IPS-NIHi7 (cell line): ENCODE data around the gene ZFP36L1.

Experiments
- DNase-seq: peaks from one replicate; pipeline ENCODE4 v3.0.0; 2012; ENCODE audit warnings: mixed read lengths; ENCODE audit errors: extremely low spot score

The ZFP36L1 gene, protein sequence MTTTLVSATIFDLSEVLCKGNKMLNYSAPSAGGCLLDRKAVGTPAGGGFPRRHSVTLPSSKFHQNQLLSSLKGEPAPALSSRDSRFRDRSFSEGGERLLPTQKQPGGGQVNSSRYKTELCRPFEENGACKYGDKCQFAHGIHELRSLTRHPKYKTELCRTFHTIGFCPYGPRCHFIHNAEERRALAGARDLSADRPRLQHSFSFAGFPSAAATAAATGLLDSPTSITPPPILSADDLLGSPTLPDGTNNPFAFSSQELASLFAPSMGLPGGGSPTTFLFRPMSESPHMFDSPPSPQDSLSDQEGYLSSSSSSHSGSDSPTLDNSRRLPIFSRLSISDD

GRCh38 chr14:68792979-68793733 lies at the start of gene ZFP36L1:
Gene ZFP36L1 (minus strand): TSS chr14:68793067. CDS start chr14:68792938, 129 bp downstream.
- peak; percentile 77 for DNase-seq

- DNase-seq: no peak
Observed at GRCh38 chr14:68842298-68842697, 49.4 kb upstream of the ZFP36L1 start.

- DNase-seq: no peak
Observed at GRCh38 chr14:68841016-68841809, 48.3 kb upstream of the ZFP36L1 start.

GRCh38 chr14:68840454-68840853 lies 47.6 kb upstream of the ZFP36L1 start:
- DNase-seq: no peak

DNA sequence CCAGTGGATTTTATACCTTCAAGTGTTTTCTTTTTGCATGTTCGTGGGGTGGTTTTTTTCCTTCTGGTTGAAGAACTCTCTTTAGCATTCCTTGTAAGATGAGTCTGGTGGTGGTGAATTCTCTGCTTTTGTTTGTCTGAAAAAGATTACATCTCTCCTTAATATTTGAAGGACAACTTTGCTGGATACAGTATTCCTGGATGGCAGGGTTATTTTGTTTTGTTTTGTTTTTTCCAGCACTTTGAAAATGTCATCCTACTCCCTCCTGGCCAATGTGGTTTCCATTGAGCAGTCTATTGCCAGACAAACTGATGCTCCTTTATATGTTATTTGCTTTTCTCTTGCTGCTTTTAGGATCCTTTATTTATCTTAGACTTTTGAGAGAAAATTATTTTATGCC lies 43.2 kb upstream of the ZFP36L1 start:
- no peak for DNase-seq

DNA sequence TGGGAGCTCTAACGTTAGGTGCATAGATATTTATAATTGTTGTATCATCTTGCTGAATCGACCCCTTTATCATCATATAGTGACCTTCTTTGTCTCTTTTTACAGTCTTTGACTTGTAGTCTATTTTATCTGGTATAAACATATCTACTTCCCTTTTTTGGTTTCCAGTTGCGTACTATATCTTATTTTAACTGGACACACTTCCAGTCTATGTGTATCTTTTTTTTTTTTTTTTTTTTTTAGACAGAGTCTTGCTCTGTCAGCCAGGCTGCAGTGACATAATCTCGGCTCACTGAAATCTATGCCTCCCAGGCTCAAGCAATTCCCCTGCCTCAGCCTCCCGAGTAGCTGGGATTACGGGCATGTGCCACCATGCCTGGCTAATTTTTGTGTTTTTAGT lies 41.9 kb upstream of the ZFP36L1 start:
- DNase-seq: no peak

GRCh38 chr14:68828698-68829097 lies 35.8 kb upstream of the ZFP36L1 start:
- DNase-seq: no peak

DNA sequence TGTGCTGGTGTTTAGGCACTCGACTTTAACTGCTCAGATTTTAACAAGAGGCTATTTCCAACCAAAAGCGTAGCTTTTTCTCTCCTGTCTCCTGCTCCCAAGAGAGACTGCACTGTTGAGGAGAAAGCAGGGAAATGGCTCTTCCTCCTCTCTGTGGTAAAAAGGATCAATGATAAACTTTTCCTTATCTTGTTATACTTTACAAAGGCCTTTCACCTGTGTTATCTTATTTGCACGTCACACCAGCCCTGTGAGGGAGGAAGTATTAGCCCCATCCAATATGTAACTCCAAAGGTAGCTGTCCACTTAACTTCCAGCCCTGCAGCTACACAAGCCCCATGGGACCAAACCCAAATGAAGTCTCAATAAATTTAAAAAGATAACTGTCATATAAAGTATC lies 32.9 kb upstream of the ZFP36L1 start:
- no peak for DNase-seq

- peak; percentile 93 for DNase-seq
Observed at GRCh38 chr14:68824517-68825347, 31.9 kb upstream of the ZFP36L1 start.

DNA sequence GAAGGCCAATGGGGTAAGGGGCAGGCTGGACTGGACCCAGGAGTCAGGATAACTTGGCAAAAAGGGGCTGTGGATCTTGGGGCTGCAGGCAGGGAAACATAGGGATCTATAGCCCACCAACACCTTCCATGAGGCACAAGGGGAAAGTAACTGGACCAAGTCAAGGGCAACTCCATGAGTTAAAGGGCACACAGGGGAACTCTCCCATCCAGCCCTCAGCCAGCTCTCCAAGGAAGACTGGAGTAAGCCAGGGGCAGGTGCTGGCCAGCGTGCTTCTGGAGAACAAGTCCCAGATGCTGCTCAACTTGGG lies 31.3 kb upstream of the ZFP36L1 start:
- DNase-seq: no peak

- no peak for DNase-seq
Observed at GRCh38 chr14:68823434-68824206, 30.8 kb upstream of the ZFP36L1 start.

GRCh38 chr14:68822926-68823325 lies 30.1 kb upstream of the ZFP36L1 start:
- no peak for DNase-seq

DNA sequence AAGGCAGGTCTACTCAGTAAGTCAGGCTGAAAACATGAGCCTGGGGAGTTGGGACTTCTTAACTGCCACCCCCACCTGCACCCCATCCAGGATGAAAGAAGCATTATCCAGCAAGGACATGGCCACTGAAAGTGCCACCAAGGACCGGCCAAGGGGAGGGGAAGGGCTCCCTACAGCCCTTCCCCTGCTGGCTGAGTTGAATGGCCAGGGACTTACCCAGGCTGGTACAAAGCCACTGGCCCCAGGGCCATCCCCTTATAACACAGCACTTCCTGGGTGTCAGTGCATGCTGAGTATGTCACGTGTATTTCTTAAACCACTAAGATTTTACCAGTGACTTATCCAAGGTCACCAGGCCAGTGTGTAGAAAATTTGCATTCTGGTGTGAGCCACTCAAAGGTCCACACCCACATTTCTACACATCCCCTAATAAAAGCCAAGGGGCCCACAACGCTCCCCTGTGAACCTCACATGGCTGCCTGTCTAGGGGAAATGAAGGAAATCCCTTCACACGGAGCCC lies 29.3 kb upstream of the ZFP36L1 start:
- no peak for DNase-seq

- DNase-seq: no peak
Observed at GRCh38 chr14:68820999-68821683, 28.3 kb upstream of the ZFP36L1 start.

DNA sequence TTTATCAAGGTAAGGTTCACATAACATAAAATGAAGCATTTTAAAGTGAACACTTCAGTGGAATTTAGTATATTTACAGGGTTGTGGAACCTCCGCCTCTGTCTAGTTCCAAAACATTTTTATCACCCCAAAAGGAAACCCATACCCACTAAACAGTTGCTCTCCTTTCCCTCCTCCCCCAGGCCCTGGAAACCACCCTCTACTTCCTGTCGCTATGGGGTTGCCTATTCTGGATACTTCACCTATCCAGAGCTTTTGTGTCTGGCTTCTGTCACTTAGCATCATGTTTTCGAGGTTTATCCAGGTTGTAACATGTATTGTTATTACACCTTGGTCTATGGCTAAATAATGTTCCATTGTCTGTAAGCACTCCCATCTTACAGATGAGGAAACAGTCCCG lies 27.7 kb upstream of the ZFP36L1 start:
- no peak for DNase-seq

DNA sequence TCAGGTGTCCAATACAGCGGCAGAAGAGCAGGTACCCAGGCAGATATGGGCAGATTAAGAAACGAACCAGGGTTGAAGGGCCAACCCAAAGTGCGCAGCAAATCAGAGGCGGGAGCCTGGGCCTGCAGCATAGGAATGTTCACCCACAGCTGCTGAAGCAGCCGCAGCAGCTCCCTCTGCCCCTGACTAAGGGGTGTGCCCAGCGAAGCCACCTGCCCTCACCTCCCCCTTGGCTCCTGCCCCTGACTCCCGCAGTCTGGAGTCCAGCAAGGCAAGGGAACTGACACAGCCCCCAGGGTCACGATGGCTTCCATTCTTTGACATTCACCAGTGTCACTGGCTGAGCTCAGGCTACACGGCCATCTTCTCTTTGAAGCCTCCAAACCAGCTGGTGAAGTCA lies 27.3 kb upstream of the ZFP36L1 start:
- DNase-seq: no peak

DNA sequence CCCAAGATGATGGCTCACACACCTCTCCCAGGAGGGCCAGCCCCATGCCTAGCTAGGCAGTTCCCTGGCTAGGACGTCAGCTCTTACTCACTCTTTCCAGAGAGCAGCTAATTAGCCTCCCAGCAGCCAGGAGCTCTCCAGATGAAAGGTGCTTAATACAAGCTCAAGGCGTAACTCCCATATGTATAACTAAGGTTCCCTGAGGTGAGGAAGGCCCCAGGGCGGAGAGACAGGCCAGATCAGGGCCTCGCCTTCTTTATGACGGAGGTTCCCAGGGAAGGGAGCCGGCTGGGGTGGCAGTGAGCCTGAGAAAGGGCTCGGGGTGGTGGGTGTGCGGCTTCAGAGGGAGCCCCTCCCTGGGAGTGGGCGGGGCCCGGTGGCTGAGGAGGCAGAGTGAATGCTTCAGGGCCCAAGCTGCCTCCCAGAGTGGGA lies 26.4 kb upstream of the ZFP36L1 start:
- DNase-seq: peak; percentile 62

DNA sequence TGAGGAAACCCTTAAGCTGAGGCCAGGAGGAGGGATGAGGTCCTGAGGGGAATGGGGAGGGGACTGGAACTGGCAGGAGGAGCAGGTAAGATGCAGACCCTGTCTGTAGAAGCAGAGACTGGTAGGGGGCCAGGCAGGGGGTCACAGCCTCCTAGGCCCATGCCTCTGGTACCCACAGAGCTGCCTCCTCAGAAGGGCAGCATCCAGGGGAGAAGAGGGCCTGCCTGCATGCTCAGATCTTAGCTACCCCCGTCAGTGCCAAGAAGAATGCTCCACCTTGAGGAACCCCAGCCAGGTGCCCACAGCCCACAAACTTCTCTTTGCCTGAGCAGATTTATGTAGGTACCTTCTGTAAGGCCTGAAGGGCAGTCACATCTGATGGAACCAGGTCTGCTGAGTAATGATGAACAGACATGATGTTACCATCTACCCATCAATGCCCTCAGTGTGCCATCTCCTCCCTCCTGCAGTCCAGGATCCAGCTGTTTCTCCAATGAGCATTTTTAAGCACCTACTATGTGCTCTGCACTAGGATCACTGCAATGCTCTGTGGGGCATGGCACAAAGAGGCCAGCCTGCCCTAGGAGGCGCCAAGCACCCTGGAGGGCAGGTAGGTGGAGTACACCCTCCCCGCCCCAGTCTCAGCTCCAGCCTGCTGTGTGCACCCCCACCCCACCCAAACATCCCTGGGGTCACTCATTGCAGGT lies 24.8 kb upstream of the ZFP36L1 start:
- DNase-seq: peak; percentile 3

DNA sequence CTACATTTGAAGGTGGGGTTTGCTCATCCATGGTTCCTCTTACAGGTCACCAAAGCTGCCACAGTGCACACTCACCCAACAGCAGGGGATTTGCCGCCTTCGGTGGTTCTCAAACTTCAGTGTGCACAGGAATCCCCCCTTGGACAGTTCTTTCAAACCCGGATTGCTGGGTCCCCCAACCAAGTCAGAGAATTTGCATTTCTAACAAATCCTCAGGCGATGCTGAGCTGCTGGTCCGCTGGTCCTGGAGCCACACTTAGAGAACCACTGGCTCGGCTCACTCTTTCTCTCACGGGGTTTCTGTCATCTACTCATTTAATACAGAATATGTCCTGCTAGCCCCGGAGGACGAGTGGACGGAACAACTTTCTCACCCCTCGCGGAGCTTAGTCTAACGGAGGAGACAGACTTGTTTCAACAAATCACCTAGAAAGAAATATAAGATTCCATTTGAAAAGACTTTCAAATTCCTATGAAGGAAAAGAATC lies 24.1 kb upstream of the ZFP36L1 start:
- DNase-seq: peak; percentile 5
